Measurements from ENCODE around the gene ZCCHC14. TPM values are rescaled to one million over a fixed set of nuclear protein-coding genes. Genes with fewer than 3 reads are reported as not detected.

The ZCCHC14 gene
- total RNA-seq, 4 donors from 2014 or later, result 8.3 to 19.6 (median 14.7) TPM

GRCh38 chr16:87446479-87446878 lies 46.3 kb downstream of the ZCCHC14 start:
- peaks cover 0 to 5% (median 0%) of the 10 kb centered on the region in 3 donors for H3K4me1 ChIP-seq
- DNase-seq, result no peak
- no peak overlapping the region for H3K4me3 ChIP-seq
- H3K36me3 ChIP-seq, result peaks cover 0 to 86% (median 1%) of the 10 kb centered on the region in 3 donors
- no peak for TF ChIP-seq POLR2A (IDR thresholded peaks at IDR 0.05)
- TF ChIP-seq CTCF (IDR thresholded peaks at IDR 0.05), result no peak
- no peaks in the 10 kb centered on the region for H3K9me3 ChIP-seq
- WGBS, 2 donors, result 90 to 92% methylated on average over 7 of the region's 7 CpGs
- H3K27me3 ChIP-seq, result no peaks in the 10 kb centered on the region
- intact Hi-C loops (cut with DNase I), result no loop called here
- peak overlapping the region in 3 of 4 donors; percentile 62 to 72 (median 64) for H3K27ac ChIP-seq

- H3K27me3 ChIP-seq, result no peaks in the 10 kb centered on the region
- WGBS, 2 donors, result 79 to 97% methylated on average over 7 of the region's 7 CpGs
- H3K4me1 ChIP-seq, result peaks cover 0 to under 1% (median 0%) of the 10 kb centered on the region in 3 donors
- DNase-seq, result no peak
- peaks cover 0 to 76% (median 0%) of the 10 kb centered on the region in 3 donors for H3K36me3 ChIP-seq
- H3K9me3 ChIP-seq, result no peaks in the 10 kb centered on the region
- no peak overlapping the region for H3K27ac ChIP-seq
- intact Hi-C loops (cut with DNase I), result no loop called here
- TF ChIP-seq CTCF (IDR thresholded peaks at IDR 0.05) (no peak), POLR2A (IDR thresholded peaks at IDR 0.05) (no peak)
- no peak overlapping the region for H3K4me3 ChIP-seq
Measured at GRCh38 chr16:87445486-87445885, 47.3 kb downstream of the ZCCHC14 start.

GRCh38 chr16:87443964-87444363 lies 48.9 kb downstream of the ZCCHC14 start:
- TF ChIP-seq POLR2A (IDR thresholded peaks at IDR 0.05) (no peak), CTCF (IDR thresholded peaks at IDR 0.05) (no peak)
- Histone ChIP-seq H3K4me3 (no peak overlapping the region), H3K9me3 (no peaks in the 10 kb centered on the region), H3K27ac (no peak overlapping the region), H3K27me3 (no peaks in the 10 kb centered on the region), H3K36me3 (peaks cover 0 to 64% (median 0%) of the 10 kb centered on the region in 3 donors), H3K4me1 (no peaks in the 10 kb centered on the region)
- DNase-seq, result no peak
- 88 to 91% methylated on average over 2 to 3 of the region's 3 CpGs for WGBS, 2 donors
- intact Hi-C loops (cut with DNase I), result no loop called here

GRCh38 chr16:87443016-87443415 lies 49.8 kb downstream of the ZCCHC14 start:
- Histone ChIP-seq H3K27ac (no peak overlapping the region), H3K27me3 (no peaks in the 10 kb centered on the region), H3K4me3 (no peak overlapping the region), H3K9me3 (no peaks in the 10 kb centered on the region), H3K4me1 (no peaks in the 10 kb centered on the region), H3K36me3 (peaks cover 0 to 61% (median 0%) of the 10 kb centered on the region in 3 donors)
- DNase-seq, result no peak
- TF ChIP-seq CTCF (IDR thresholded peaks at IDR 0.05) (no peak), POLR2A (IDR thresholded peaks at IDR 0.05) (no peak)
- intact Hi-C loops (cut with DNase I), result no loop called here
- 90 to 96% methylated on average over 8 of the region's 8 CpGs for WGBS, 2 donors

GRCh38 chr16:87442581-87442966 lies 50.2 kb downstream of the ZCCHC14 start:
- H3K27ac ChIP-seq, result no peak overlapping the region
- peaks cover 0 to 56% (median 0%) of the 10 kb centered on the region in 3 donors for H3K36me3 ChIP-seq
- no peaks in the 10 kb centered on the region for H3K9me3 ChIP-seq
- intact Hi-C loops (cut with DNase I), result no loop called here
- no peaks in the 10 kb centered on the region for H3K4me1 ChIP-seq
- H3K27me3 ChIP-seq, result no peaks in the 10 kb centered on the region
- DNase-seq, result no peak
- no peak for TF ChIP-seq POLR2A (IDR thresholded peaks at IDR 0.05)
- no peak for TF ChIP-seq CTCF (IDR thresholded peaks at IDR 0.05)
- WGBS, 2 donors, result 79% methylated on average over 4 of the region's 4 CpGs
- H3K4me3 ChIP-seq, result no peak overlapping the region

Measured in esophagus squamous epithelium (tissue), 5 donors.